ENCODE measurements around the gene MX2. TPM values are rescaled to one million over a fixed set of nuclear protein-coding genes. Genes with fewer than 3 reads are reported as not detected.

MX2 gene
- total and polyA plus RNA-seq, 10 of the 15 experiments (the other 5 are each of a cell fraction or from before 2014, with no cell fraction given): 10.5 to 167 (median 46.1) TPM

DNA sequence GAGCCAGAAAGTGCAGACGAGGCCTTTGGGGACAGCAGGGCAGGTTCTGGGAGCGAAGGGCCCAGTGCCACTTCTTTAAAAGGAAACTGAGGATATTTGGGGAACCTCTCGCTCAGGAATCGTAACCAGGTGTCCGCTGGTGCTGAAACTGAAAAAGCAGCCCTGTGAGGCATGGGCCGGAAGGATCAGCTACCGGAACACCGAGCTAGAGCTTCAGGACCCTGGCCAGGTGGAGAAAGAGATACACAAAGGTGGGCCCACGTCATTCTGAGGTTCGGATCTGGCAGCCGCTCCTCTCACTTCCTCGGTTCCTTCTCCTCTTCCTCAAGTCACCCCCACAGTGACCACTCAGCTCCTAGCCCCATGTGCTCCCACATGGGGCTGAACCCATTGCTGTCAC is 18.1 kb downstream of the MX2 start (continued):
- TF ChIP-seq, protein P1, sequence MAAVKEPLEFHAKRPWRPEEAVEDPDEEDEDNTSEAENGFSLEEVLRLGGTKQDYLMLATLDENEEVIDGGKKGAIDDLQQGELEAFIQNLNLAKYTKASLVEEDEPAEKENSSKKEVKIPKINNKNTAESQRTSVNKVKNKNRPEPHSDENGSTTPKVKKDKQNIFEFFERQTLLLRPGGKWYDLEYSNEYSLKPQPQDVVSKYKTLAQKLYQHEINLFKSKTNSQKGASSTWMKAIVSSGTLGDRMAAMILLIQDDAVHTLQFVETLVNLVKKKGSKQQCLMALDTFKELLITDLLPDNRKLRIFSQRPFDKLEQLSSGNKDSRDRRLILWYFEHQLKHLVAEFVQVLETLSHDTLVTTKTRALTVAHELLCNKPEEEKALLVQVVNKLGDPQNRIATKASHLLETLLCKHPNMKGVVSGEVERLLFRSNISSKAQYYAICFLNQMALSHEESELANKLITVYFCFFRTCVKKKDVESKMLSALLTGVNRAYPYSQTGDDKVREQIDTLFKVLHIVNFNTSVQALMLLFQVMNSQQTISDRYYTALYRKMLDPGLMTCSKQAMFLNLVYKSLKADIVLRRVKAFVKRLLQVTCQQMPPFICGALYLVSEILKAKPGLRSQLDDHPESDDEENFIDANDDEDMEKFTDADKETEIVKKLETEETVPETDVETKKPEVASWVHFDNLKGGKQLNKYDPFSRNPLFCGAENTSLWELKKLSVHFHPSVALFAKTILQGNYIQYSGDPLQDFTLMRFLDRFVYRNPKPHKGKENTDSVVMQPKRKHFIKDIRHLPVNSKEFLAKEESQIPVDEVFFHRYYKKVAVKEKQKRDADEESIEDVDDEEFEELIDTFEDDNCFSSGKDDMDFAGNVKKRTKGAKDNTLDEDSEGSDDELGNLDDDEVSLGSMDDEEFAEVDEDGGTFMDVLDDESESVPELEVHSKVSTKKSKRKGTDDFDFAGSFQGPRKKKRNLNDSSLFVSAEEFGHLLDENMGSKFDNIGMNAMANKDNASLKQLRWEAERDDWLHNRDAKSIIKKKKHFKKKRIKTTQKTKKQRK (IDR thresholded peaks at IDR 0.05; ENCODE audit: low read depth, low read length): no peak
- no peak for TF ChIP-seq BMI1 (IDR thresholded peaks at IDR 0.05; ENCODE audit: borderline replicate concordance)
- TF ChIP-seq, protein P2, sequence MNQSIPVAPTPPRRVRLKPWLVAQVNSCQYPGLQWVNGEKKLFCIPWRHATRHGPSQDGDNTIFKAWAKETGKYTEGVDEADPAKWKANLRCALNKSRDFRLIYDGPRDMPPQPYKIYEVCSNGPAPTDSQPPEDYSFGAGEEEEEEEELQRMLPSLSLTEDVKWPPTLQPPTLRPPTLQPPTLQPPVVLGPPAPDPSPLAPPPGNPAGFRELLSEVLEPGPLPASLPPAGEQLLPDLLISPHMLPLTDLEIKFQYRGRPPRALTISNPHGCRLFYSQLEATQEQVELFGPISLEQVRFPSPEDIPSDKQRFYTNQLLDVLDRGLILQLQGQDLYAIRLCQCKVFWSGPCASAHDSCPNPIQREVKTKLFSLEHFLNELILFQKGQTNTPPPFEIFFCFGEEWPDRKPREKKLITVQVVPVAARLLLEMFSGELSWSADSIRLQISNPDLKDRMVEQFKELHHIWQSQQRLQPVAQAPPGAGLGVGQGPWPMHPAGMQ (IDR thresholded peaks at IDR 0.05; ENCODE audit: borderline replicate concordance): no peak
- TF ChIP-seq CREM (IDR thresholded peaks at IDR 0.05; ENCODE audit: low read depth): no peak
- TF ChIP-seq SMARCA5 (IDR thresholded peaks at IDR 0.05): no peak
- no peak for TF ChIP-seq JUND (IDR thresholded peaks at IDR 0.05; ENCODE audit: low read depth, low read length)

DNA sequence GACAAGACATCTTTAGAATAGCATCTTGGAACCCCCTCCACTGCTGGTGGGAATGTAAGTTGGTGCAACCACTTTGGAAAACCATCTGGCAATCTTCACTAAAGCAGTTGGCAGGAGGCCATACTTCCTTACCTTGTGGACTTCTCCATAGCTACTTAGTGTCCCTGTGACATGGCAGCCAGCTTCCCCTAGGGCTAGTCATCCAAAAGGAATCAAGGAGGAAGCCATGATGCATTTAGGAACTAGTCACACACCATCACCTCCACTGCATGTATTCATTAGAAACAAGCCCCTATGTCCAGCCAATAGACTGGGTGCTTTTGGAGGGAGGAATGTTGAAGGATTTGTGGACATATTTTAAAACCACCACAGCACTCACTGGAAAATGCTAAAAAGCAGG is 19.9 kb downstream of the MX2 start:
- FAIRE-seq (no peak), DNase-seq (ENCODE audit: low read depth, low spot score) (no peak), ATAC-seq (no peak)
- intact Hi-C loops (cut with micrococcal nuclease; ENCODE audit: unreplicated experiment) (no loop called here), in situ Hi-C loops (cut with MboI) (no loop called here)
- H3K79me2 ChIP-seq (ENCODE audit: control insufficient read depth, insufficient read depth, low read length): no peaks in the 10 kb centered on the region
- H3K4me1 ChIP-seq (ENCODE audit: control insufficient read depth, insufficient read depth, low read length): no peaks in the 10 kb centered on the region
- no peaks in the 10 kb centered on the region for H3K27me3 ChIP-seq (replicated peaks in 1 of 2; ENCODE audit: control insufficient read depth in 2 of 2, insufficient read depth in 2 of 2, low read length in 1 of 2)
- no peaks in the 10 kb centered on the region for H4K20me1 ChIP-seq (ENCODE audit: control insufficient read depth, insufficient read depth)
- SMC1A ChIA-PET (ENCODE audit: uncharacterized antibody, unreplicated experiment): interaction anchor here (1.2 to 2.2 kb wide), 2 partner anchors 10 to 12 kb away, joined by 4 to 8 read pairs; no protein-coding TSS in a partner anchor
- no peak overlapping the region for H3K4me3 ChIP-seq
- H3K4me2 ChIP-seq (ENCODE audit: control insufficient read depth, insufficient read depth): no peak overlapping the region
- CTCF ChIA-PET: interaction anchor here (0.5 kb wide), 1 partner anchor 23 kb away, joined by 4 read pairs; no protein-coding TSS in a partner anchor
- TF ChIP-seq, protein P3, sequence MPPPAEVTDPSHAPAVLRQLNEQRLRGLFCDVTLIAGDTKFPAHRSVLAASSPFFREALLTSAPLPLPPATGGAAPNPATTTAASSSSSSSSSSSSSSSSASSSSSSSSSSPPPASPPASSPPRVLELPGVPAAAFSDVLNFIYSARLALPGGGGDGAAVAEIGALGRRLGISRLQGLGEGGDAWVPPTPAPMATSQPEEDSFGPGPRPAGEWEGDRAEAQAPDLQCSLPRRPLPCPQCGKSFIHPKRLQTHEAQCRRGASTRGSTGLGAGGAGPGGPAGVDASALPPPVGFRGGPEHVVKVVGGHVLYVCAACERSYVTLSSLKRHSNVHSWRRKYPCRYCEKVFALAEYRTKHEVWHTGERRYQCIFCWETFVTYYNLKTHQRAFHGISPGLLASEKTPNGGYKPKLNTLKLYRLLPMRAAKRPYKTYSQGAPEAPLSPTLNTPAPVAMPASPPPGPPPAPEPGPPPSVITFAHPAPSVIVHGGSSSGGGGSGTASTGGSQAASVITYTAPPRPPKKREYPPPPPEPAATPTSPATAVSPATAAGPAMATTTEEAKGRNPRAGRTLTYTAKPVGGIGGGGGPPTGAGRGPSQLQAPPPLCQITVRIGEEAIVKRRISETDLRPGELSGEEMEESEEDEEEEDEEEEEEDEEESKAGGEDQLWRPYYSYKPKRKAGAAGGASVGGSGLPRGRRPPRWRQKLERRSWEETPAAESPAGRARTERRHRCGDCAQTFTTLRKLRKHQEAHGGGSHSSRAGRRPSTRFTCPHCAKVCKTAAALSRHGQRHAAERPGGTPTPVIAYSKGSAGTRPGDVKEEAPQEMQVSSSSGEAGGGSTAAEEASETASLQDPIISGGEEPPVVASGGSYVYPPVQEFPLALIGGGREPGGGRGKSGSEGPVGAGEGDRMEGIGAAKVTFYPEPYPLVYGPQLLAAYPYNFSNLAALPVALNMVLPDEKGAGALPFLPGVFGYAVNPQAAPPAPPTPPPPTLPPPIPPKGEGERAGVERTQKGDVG (CRISPR knock-in tag; IDR thresholded peaks at IDR 0.05): no peak
- TF ChIP-seq ZSCAN29 (IDR thresholded peaks at IDR 0.05) (no peak), TCF7 (IDR thresholded peaks at IDR 0.05; ENCODE audit: borderline replicate concordance) (no peak), HDAC6 (IDR thresholded peaks at IDR 0.05; ENCODE audit: unreplicated experiment) (no peak), KAT2A (conservative IDR thresholded peaks at IDR 0.05; ENCODE audit: control insufficient read depth, low read depth, low read length) (no peak), POLR2A (IDR thresholded peaks at IDR 0.05; ENCODE audit: low read depth, low read length) (no peak)
- POLR2A ChIA-PET: interaction anchor here (0.7 kb wide), 1 partner anchor 64 kb away, joined by 3 read pairs; no protein-coding TSS in a partner anchor
- no peak overlapping the region for H2AFZ ChIP-seq (ENCODE audit: control insufficient read depth, low read depth, low read length)
- no peak overlapping the region for H3K9ac ChIP-seq (ENCODE audit: control insufficient read depth, insufficient read depth, low read length)
- no TSS peak for BruUV-seq (replicated peaks)
- no peaks in the 10 kb centered on the region for H3K9me3 ChIP-seq (replicated peaks; ENCODE audit: control insufficient read depth, insufficient read depth, low read length)
- H3K27ac ChIP-seq (ENCODE audit: control insufficient read depth, insufficient read depth): no peak overlapping the region
- peaks cover 11 to 25% of the 10 kb centered on the region in 2 experiments; a peak in 3 of 4 replicates for H3K36me3 ChIP-seq (ENCODE audit: control insufficient read depth in 2 of 2, insufficient read depth in 2 of 2, low read length in 1 of 2)
- RAD21 ChIA-PET (ENCODE audit: unreplicated experiment): no interaction called here

All from GM12878 (cell line).